Activated T-cell treated with anti-CD3 and anti-CD28 coated beads for 4 hours (primary cell): ENCODE results near the gene KLRD1.
"Not testable (repeated sequence)": the region's sequence is repeated elsewhere in the genome, so short reads cannot be mapped to it uniquely, and the experiment has no call there.

Source experiments
- DNase-seq: peaks from one replicate; pipeline ENCODE4 v3.0.0-alpha.2; 2020

Gene KLRD1

GRCh38 chr12:10369557-10370415, 62.1 kb downstream of the KLRD1 start:
- no peak for DNase-seq

- DNase-seq: not testable (repeated sequence)
Observed at GRCh38 chr12:10371893-10372535, 64.3 kb downstream of the KLRD1 start.

- no peak for DNase-seq
Observed at GRCh38 chr12:10372559-10372958, 64.9 kb downstream of the KLRD1 start.

GRCh38 chr12:10374624-10375018, 67.0 kb downstream of the KLRD1 start:
- DNase-seq: no peak

- not testable (repeated sequence) for DNase-seq
Observed at GRCh38 chr12:10378737-10379136, 71.1 kb downstream of the KLRD1 start.
